HEK293 (cell line): Measurements from ENCODE around the gene FRAS1.

ENCODE experiments used
- EGR2 ChIP-seq: fragments of 450-650 bp; formaldehyde crosslinking; IDR thresholded peaks from 2 replicates; pipeline ENCODE4 v1.5.1; 2016; ENCODE audit warnings: low read depth, missing biosample characterization, missing genetic modification characterization
- HOXA7 ChIP-seq: sonication (generic); formaldehyde crosslinking; IDR thresholded peaks from 2 replicates; pipeline ENCODE4 v1.8.1; 2022; ENCODE audit warnings: missing genetic modification reagents, borderline replicate concordance
- SP2 ChIP-seq: fragments of 450-650 bp; formaldehyde crosslinking; IDR thresholded peaks from 2 replicates; pipeline ENCODE4 v1.5.1; 2016; ENCODE audit warnings: missing biosample characterization, missing genetic modification characterization
- YY1 ChIP-seq: fragments of 450-650 bp; formaldehyde crosslinking; IDR thresholded peaks from 2 replicates; pipeline ENCODE4 v1.5.1; 2018; ENCODE audit warnings: missing biosample characterization, missing genetic modification characterization
- ZBTB7A ChIP-seq: fragments of 450-650 bp; formaldehyde crosslinking; IDR thresholded peaks from 2 replicates; pipeline ENCODE4 v1.5.1; 2016; ENCODE audit warnings: low read depth, missing biosample characterization, missing genetic modification characterization
- ZNF239 ChIP-seq: fragments of 450-650 bp; formaldehyde crosslinking; IDR thresholded peaks from 2 replicates; pipeline ENCODE4 v1.5.1; 2016; ENCODE audit warnings: missing biosample characterization, missing genetic modification characterization
- ZNF26 ChIP-seq: fragments of 450-650 bp; formaldehyde crosslinking; IDR thresholded peaks from 2 replicates; pipeline ENCODE4 v1.5.1; 2016; ENCODE audit warnings: missing biosample characterization, missing genetic modification characterization
- ZNF416 ChIP-seq: fragments of 450-650 bp; formaldehyde crosslinking; IDR thresholded peaks from 2 replicates; pipeline ENCODE4 v1.5.1; 2016; ENCODE audit warnings: missing biosample characterization, missing genetic modification characterization
- ZNF561 ChIP-seq: fragments of 450-650 bp; IDR thresholded peaks from 2 replicates; pipeline ENCODE4 v1.5.1; 2018; ENCODE audit warnings: missing biosample characterization, missing genetic modification characterization, borderline replicate concordance
- ZNF621 ChIP-seq: fragments of 450-650 bp; formaldehyde crosslinking; IDR thresholded peaks from 2 replicates; pipeline ENCODE4 v1.5.1; 2017; ENCODE audit warnings: missing biosample characterization, missing genetic modification characterization
- TF ChIP-seq, protein P1 (sequence below): fragments of 450-650 bp; formaldehyde crosslinking; IDR thresholded peaks from 2 replicates; pipeline ENCODE4 v1.5.1; 2016; ENCODE audit warnings: missing biosample characterization, missing genetic modification characterization
- TF ChIP-seq, protein P2 (sequence below): fragments of 450-650 bp; formaldehyde crosslinking; IDR thresholded peaks from 2 replicates; pipeline ENCODE4 v1.5.1; 2016; ENCODE audit warnings: missing biosample characterization, missing genetic modification characterization
- TF ChIP-seq, protein P3 (sequence below): fragments of 450-650 bp; formaldehyde crosslinking; IDR thresholded peaks from 2 replicates; pipeline ENCODE4 v1.5.1; 2016; ENCODE audit warnings: missing biosample characterization, missing genetic modification characterization
- TF ChIP-seq, protein P4 (sequence below): fragments of 450-650 bp; formaldehyde crosslinking; IDR thresholded peaks from 2 replicates; pipeline ENCODE4 v1.5.1; 2016; ENCODE audit warnings: missing biosample characterization, missing genetic modification characterization

DNA sequence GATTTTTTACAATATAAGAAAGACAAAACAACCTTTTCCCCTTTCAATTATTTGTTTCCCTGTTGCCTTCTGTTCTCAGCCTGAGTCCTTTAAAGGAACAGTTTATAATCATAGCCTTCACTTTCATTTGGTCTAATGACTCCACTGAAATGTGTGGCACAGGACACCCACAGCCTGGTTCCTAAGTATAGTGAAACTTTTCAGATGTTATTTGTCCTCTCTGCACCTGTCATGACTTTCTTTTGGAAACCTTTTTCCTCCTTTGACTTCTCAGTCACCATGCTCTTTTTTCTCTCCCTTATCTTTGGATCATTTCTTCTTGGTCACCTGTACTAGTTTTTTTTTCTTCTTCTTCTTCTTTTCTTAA lies 256.6 kb downstream of the FRAS1 start:
- TF ChIP-seq ZNF26 (tag by site-specific recombination) = no peak
- TF ChIP-seq ZBTB7A = no peak
- TF ChIP-seq, protein P1, sequence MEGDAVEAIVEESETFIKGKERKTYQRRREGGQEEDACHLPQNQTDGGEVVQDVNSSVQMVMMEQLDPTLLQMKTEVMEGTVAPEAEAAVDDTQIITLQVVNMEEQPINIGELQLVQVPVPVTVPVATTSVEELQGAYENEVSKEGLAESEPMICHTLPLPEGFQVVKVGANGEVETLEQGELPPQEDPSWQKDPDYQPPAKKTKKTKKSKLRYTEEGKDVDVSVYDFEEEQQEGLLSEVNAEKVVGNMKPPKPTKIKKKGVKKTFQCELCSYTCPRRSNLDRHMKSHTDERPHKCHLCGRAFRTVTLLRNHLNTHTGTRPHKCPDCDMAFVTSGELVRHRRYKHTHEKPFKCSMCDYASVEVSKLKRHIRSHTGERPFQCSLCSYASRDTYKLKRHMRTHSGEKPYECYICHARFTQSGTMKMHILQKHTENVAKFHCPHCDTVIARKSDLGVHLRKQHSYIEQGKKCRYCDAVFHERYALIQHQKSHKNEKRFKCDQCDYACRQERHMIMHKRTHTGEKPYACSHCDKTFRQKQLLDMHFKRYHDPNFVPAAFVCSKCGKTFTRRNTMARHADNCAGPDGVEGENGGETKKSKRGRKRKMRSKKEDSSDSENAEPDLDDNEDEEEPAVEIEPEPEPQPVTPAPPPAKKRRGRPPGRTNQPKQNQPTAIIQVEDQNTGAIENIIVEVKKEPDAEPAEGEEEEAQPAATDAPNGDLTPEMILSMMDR (tag by site-specific recombination) = no peak
- TF ChIP-seq ZNF416 (tag by site-specific recombination) = no peak
- no peak for TF ChIP-seq YY1 (tag by site-specific recombination)
- no peak for TF ChIP-seq ZNF621 (tag by site-specific recombination)
- no peak for TF ChIP-seq SP2 (tag by site-specific recombination)
- no peak for TF ChIP-seq EGR2
- TF ChIP-seq, protein P2, sequence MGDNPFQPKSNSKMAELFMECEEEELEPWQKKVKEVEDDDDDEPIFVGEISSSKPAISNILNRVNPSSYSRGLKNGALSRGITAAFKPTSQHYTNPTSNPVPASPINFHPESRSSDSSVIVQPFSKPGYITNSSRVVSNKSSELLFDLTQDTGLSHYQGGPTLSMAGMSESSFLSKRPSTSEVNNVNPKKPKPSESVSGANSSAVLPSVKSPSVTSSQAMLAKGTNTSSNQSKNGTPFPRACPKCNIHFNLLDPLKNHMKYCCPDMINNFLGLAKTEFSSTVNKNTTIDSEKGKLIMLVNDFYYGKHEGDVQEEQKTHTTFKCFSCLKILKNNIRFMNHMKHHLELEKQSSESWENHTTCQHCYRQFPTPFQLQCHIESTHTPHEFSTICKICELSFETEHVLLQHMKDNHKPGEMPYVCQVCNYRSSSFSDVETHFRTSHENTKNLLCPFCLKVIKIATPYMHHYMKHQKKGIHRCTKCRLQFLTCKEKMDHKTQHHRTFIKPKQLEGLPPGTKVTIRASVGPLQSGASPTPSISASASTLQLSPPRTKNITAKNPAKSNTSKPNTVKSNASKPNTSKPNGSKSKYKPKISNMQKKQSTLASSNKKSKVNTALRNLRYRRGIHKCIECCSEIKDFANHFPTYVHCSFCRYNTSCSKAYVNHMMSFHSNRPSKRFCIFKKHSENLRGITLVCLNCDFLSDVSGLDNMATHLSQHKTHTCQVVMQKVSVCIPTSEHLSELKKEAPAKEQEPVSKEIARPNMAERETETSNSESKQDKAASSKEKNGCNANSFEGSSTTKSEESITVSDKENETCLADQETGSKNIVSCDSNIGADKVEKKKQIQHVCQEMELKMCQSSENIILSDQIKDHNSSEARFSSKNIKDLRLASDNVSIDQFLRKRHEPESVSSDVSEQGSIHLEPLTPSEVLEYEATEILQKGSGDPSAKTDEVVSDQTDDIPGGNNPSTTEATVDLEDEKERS (tag by site-specific recombination) = no peak
- TF ChIP-seq ZNF239 (tag by site-specific recombination) = no peak
- TF ChIP-seq HOXA7 (CRISPR knock-in tag) = no peak
- TF ChIP-seq, protein P3, sequence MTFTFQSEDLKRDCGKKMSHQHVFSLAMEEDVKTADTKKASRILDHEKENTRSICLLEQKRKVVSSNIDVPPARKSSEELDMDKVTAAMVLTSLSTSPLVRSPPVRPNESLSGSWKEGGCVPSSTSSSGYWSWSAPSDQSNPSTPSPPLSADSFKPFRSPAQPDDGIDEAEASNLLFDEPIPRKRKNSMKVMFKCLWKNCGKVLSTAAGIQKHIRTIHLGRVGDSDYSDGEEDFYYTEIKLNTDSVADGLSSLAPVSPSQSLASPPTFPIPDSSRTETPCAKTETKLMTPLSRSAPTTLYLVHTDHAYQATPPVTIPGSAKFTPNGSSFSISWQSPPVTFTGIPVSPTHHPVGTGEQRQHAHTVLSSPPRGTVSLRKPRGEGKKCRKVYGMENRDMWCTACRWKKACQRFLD (tag by site-specific recombination) = no peak
- TF ChIP-seq, protein P4, sequence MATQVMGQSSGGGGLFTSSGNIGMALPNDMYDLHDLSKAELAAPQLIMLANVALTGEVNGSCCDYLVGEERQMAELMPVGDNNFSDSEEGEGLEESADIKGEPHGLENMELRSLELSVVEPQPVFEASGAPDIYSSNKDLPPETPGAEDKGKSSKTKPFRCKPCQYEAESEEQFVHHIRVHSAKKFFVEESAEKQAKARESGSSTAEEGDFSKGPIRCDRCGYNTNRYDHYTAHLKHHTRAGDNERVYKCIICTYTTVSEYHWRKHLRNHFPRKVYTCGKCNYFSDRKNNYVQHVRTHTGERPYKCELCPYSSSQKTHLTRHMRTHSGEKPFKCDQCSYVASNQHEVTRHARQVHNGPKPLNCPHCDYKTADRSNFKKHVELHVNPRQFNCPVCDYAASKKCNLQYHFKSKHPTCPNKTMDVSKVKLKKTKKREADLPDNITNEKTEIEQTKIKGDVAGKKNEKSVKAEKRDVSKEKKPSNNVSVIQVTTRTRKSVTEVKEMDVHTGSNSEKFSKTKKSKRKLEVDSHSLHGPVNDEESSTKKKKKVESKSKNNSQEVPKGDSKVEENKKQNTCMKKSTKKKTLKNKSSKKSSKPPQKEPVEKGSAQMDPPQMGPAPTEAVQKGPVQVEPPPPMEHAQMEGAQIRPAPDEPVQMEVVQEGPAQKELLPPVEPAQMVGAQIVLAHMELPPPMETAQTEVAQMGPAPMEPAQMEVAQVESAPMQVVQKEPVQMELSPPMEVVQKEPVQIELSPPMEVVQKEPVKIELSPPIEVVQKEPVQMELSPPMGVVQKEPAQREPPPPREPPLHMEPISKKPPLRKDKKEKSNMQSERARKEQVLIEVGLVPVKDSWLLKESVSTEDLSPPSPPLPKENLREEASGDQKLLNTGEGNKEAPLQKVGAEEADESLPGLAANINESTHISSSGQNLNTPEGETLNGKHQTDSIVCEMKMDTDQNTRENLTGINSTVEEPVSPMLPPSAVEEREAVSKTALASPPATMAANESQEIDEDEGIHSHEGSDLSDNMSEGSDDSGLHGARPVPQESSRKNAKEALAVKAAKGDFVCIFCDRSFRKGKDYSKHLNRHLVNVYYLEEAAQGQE (tag by site-specific recombination) = no peak
- TF ChIP-seq ZNF561 (tag by site-specific recombination) = no peak
